ENCODE data around the gene RNU6-9. TPM values are rescaled to one million over a fixed set of nuclear protein-coding genes. Genes with fewer than 3 reads are reported as not detected.

The RNU6-9 gene
- total RNA-seq, 1 donor from 2014 or later, result not detected

DNA sequence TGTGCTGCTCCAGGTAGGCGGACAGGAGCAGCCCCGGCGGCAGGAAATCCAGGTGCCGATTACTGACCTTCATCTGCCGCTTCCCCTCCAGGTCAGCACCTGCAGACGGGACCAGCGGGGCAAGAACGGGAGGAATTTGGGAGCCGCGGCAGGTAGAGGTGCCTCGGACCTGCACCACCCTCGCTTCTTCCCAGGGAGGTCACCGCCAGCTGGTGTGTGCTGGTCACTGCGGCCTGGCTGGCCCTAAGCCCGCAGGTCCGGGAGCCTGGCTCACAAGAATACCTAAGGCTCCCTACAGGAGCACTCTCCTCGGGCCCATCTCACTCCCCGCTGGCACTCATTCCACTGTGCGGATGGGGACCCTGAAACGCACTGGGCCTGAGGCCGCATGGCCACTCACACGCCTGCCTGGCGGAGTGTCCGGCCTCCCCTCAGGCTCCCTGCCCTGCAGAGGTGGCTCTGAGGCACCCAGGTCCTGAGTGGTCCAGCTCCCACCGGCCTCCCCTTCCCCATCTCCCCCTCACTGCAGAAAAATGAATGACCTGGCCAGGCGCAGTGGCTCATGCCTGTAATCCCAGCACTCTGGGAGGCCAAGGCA, 4.3 kb downstream of the RNU6-9 start:
- peaks cover 43% of the 10 kb centered on the region for H4K20me1 ChIP-seq (ENCODE audit: low read depth)
- no peak overlapping the region for H3K27ac ChIP-seq
- no peaks in the 10 kb centered on the region for H3K9me3 ChIP-seq (ENCODE audit: low read depth)
- peaks cover 9% of the 10 kb centered on the region for H3K79me2 ChIP-seq (ENCODE audit: low read depth)
- no peak overlapping the region for H3K4me2 ChIP-seq
- H3F3A ChIP-seq (ENCODE audit: low read depth), result peaks cover 19% of the 10 kb centered on the region
- DNase-seq (ENCODE audit: low spot score), result peak; percentile 59
- TF ChIP-seq EZH2 (IDR thresholded peaks at IDR 0.05), result no peak
- TF ChIP-seq CTCF (IDR thresholded peaks at IDR 0.05), result peak; percentile 30
- H3K27me3 ChIP-seq, result no peaks in the 10 kb centered on the region
- no peaks in the 10 kb centered on the region for H3K36me3 ChIP-seq
- Mint-ChIP-seq H3K36me3 (peaks cover 1% of the 10 kb centered on the region), H3K4me3 (no peak overlapping the region), H3K27ac (no peak overlapping the region), H3K27me3 (ENCODE audit: insufficient read depth, low read depth) (peaks cover 9% of the 10 kb centered on the region), H3K9me3 (no peaks in the 10 kb centered on the region), H3K4me1 (peaks cover 21% of the 10 kb centered on the region)
- no peak overlapping the region for H3K9ac ChIP-seq
- no peak overlapping the region for H2AFZ ChIP-seq (replicated peaks)
- peaks cover under 1% of the 10 kb centered on the region for H3K4me1 ChIP-seq
- H3K4me3 ChIP-seq, result no peak overlapping the region

DNA sequence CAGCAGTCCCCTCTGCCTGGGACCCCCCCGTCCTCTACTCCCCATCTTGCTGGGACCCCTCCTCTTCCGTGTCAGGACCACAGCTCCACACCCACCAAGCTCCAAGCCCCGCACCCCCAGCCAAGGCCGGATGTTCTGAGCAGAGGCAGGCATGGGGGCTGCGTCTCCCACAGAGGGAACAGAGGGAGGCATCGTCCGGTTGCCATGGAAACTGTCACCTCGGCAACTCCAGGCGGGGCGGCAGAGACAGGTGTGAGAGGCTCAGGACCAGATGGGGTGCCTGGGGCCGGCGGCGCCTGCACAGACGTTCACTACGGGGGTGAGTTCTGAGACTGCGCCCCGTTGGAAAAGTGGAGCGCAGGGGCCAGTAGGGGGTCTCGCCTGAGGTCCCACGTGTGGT, 5.4 kb downstream of the RNU6-9 start:
- TF ChIP-seq EZH2 (IDR thresholded peaks at IDR 0.05) (no peak), CTCF (IDR thresholded peaks at IDR 0.05) (no peak)
- Histone ChIP-seq H4K20me1 (ENCODE audit: low read depth) (peaks cover 54% of the 10 kb centered on the region), H3K36me3 (no peaks in the 10 kb centered on the region), H3K4me1 (peaks cover 10% of the 10 kb centered on the region), H3K4me2 (no peak overlapping the region), H3K9me3 (ENCODE audit: low read depth) (no peaks in the 10 kb centered on the region), H3K79me2 (ENCODE audit: low read depth) (peaks cover 15% of the 10 kb centered on the region), H3K27ac (no peak overlapping the region), H3F3A (ENCODE audit: low read depth) (peaks cover 27% of the 10 kb centered on the region), H3K4me3 (no peak overlapping the region), H3K27me3 (no peaks in the 10 kb centered on the region), H2AFZ (replicated peaks) (no peak overlapping the region), H3K9ac (no peak overlapping the region)
- no peak overlapping the region for H3K4me3 Mint-ChIP-seq
- H3K9me3 Mint-ChIP-seq, result no peaks in the 10 kb centered on the region
- H3K27me3 Mint-ChIP-seq (ENCODE audit: insufficient read depth, low read depth), result peaks cover 4% of the 10 kb centered on the region
- H3K27ac Mint-ChIP-seq, result peak overlapping the region; percentile 58
- peaks cover 22% of the 10 kb centered on the region for H3K4me1 Mint-ChIP-seq
- DNase-seq (ENCODE audit: low spot score), result peak; percentile 54
- peaks cover 1% of the 10 kb centered on the region for H3K36me3 Mint-ChIP-seq

GRCh38 chr19:899336-900042, 6.2 kb downstream of the RNU6-9 start:
- no peak overlapping the region for H3K27ac Mint-ChIP-seq

More at GRCh38 chr19:899336-900042, 6.2 kb downstream of the RNU6-9 start:
- Histone ChIP-seq H3K4me3 (no peak overlapping the region), H3K27ac (no peak overlapping the region), H3K79me2 (ENCODE audit: low read depth) (peaks cover 18% of the 10 kb centered on the region), H2AFZ (replicated peaks) (no peak overlapping the region), H4K20me1 (ENCODE audit: low read depth) (peaks cover 62% of the 10 kb centered on the region), H3K27me3 (no peaks in the 10 kb centered on the region), H3K9me3 (ENCODE audit: low read depth) (no peaks in the 10 kb centered on the region), H3K9ac (no peak overlapping the region), H3K36me3 (no peaks in the 10 kb centered on the region), H3K4me1 (peaks cover 10% of the 10 kb centered on the region), H3K4me2 (no peak overlapping the region), H3F3A (ENCODE audit: low read depth) (peaks cover 27% of the 10 kb centered on the region)
- Mint-ChIP-seq H3K4me3 (no peak overlapping the region), H3K9me3 (no peaks in the 10 kb centered on the region), H3K36me3 (peaks cover 1% of the 10 kb centered on the region), H3K4me1 (peaks cover 27% of the 10 kb centered on the region), H3K27me3 (ENCODE audit: insufficient read depth, low read depth) (peaks cover 2% of the 10 kb centered on the region)
- no peak for DNase-seq (ENCODE audit: low spot score)
- TF ChIP-seq EZH2phosphoT487 (IDR thresholded peaks at IDR 0.05) (no peak), EZH2 (IDR thresholded peaks at IDR 0.05) (no peak), CTCF (IDR thresholded peaks at IDR 0.05) (no peak)
